ENCODE data around the gene UBA3.

DNA sequence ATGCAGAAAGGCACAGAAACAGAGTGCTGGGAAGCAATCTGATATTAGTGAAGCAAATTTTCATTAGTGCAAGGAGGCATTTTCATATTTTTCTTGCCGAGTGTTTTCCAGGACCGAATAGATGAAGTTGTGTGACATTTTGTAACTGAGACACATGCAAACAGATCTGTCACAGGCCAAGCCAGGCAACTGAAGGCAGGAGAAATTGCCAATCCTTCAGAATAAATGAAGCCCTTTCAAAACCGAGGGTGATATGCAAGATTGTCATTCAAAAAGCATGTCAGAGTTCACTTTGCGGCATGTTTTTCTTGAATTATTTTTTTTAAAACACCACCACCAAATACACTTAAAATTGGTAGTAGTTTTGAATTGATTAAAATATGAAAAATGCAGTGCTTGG is 36.0 kb upstream of the UBA3 start:
- no peak for TF ChIP-seq CTCF (IDR thresholded peaks at IDR 0.05)
- TF ChIP-seq ZFX (IDR thresholded peaks at IDR 0.05; ENCODE audit: borderline replicate concordance) = no peak
